ENCODE results near the gene DIAPH2.
A peak's percentile ranks its signal among the peaks of the same experiment; 100 is the strongest.

DIAPH2 gene

DNA sequence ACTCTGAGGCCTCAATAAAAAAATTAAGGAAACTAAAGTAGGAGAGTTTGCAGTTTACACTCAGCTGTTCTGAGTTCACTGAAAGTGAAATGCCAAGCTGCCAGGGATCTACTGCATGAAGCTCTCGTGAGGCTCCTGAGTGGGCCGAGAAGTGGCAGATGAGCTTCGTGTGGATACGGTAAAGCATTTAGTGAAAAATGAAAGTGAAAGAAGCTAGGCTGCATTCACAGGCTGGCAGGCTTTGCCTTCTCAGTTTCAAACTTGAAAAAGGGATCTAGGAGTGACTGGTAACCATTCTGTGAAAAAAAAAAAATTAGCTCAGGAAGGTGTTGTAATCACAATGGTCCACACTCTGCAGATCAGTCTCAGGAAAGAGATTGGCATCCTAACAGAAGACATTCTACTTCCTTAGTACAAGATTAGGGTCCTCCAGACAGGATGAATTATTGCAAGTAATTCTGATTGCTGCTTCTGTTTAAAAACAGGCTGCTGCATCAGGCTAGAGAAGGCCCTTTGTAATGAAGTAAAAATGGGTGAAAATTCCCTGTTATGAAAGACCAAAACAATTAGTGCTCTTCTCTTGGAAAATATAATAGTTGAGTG is 879.0 kb downstream of the DIAPH2 start:
- peak; percentile 10 for DNase-seq (ENCODE audit: low read depth, low spot score)

DNA sequence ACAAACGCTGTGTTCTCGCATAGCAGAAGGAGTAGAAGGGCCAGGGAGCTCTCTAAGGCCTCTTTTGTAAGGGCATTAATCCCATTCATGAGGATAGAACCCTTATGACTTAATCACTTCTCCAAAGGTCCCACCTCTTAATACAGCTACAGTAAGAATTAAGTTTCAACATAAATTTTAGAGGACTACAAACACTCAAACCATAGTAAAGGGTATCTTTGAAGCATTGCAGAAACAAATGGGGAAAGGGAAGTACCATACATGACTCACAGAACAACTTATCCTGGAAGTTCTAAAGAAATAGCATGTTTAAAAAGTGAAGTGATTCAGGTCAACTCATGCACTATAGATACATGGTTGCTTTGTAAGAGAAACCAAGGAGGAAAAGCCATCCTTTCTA is 879.9 kb downstream of the DIAPH2 start:
- DNase-seq (ENCODE audit: low read depth, low spot score) = no peak

DNA sequence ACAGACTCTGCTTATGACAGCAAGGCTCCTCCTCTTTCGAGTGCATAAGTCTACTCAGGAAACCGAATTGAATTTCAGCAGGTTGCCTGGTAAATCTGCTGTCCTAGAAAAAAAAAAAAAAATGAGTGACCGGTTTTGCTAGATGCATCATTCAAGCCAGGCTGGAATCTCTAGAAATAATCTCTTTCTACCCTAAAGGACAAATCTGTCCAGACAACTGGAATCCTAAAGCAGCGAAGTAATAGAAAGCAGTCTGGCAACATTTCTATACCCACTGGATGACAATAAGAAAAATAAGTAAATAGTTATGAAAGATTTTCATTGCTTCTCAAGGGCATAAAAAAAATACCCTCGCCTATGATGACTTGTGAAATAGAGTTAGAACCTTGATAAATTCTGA is 902.5 kb downstream of the DIAPH2 start:
- no peak for DNase-seq (ENCODE audit: low read depth, low spot score)

GRCh38 chrX:97594646-97595224 is 910.1 kb downstream of the DIAPH2 start:
- no peak for DNase-seq (ENCODE audit: low read depth, low spot score)

DNA sequence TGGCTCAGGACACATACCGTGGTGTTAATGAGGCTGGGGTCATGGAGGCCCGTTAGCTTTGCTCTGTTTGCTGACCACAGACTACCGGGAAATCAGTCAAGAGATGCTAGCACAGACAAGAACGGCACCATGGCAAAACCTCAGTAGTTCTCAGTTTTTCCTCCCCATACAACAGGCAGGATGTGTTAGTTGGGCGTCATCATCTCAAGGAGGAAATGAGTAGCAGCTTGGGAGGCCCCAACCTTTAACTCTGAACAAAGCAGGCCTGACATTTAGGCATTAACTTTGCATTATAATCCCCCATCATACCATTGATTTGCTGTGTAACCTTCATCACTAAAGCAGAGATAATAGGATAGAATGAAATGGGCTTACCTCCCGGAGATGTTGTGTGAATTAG is 913.3 kb downstream of the DIAPH2 start:
- DNase-seq (ENCODE audit: low read depth, low spot score) = no peak

GRCh38 chrX:97602465-97603258 is 918.0 kb downstream of the DIAPH2 start:
- no peak for DNase-seq (ENCODE audit: low read depth, low spot score)

DNA sequence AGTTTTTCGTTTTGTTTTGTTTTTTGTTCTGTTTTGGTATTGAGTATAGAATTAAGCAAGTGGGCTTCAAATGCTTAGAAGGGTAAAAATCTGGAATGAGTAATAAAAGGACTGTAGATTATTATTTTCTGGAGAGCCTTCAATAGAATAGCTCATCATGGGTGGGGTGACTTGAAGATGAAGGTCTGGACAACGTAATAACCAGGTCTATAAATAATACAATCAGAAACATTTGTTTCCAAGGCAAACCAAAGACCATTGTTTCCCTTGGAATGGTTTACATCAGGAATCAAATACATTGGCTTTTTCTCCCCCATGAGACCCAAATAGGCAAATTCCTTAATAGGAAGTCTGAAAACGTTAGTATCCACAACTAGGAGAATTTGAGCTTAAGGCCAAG is 920.6 kb downstream of the DIAPH2 start:
- DNase-seq (ENCODE audit: low read depth, low spot score) = no peak

- no peak for DNase-seq (ENCODE audit: low read depth, low spot score)
Observed at GRCh38 chrX:97609357-97609756, 924.7 kb downstream of the DIAPH2 start.

- no peak for DNase-seq (ENCODE audit: low read depth, low spot score)
Observed at GRCh38 chrX:97609938-97610337, 925.3 kb downstream of the DIAPH2 start.

DNA sequence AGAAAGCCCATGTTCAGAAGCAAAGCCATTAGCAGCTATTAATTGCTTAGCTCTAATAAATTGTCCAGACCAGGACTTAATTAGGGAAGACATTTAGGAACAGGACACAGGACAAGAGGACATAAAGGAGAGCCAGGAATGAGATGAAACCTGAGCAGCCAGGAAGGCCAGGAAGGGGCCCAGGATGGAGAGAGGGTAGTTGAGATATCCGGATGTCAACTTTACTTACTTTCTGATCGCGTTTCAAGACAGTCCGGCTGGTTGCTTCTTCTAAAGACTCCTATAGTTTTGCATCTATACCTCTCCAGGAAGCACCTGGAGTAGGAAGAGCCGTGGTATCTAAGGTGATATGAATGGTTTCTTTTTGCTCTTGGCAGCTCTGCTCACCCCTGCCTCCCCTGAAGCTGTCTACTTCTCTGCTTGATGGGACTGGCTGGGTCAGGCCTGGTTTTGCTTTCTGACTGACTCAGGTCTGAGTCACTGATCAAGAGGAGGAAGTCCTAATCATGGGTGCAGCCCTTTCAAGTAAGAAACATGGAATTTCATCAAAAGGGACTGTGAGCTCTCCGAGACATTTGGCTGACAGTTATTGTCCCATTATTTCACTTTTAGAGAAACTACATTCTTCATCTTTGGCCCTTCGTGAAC is 932.4 kb downstream of the DIAPH2 start:
- no peak for DNase-seq (ENCODE audit: low read depth, low spot score)

DNA sequence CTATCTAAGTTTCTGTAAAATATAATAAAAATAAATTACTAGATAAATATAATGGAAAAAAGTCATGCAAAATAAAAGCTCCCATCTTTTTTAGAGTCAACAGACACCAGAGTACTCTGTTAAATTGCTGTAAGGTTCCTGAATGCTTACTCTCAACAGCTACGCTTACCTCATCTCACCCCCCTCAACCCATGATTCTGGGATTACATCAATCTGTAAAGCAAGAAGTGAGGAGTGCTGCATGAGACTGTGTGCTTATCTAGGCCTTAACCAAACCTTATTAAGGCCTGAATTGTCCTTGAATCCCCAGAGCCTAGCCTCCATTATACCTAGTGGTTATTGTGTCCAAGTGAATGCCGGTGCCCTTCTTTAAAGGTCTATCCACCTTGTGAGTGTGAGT is 934.9 kb downstream of the DIAPH2 start:
- DNase-seq (ENCODE audit: low read depth, low spot score) = no peak

DNA sequence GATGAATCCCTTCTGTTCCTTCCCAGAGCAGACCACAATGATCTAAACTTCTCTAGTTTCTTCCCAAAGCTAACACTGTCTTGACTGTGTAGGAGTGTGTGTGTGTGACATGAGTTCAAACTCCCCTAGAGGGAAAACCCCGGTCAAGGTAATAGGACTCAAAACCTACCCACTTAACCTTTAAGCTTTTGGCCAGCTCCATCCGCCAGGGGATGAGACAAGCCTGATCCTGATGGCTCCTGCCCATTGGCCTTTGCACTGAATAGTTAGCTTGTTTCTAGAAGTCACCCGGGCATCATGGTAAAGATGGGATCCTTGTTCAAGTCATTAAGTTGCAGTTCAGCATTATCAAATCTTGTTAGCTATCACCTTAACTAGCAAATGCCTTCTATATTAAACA is 937.5 kb downstream of the DIAPH2 start:
- no peak for DNase-seq (ENCODE audit: low read depth, low spot score)

DNA sequence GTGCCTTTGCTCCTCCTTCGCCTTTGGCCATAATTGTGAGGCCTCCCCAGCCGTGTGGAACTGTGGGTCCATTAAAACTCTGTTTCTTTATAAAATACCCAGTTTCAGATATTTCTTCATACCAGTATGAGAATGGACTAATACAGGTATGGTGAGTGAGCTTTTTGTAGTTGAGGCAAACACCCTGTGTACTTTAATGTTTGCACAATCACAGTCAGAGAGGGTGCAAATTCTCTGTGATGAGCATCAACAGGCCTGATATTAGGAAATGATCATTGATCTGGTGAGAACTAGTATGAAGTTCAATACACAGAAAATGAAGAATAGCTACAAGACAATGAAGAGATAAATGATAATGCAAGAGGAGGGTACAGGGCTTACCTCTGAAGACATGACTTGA is 943.7 kb downstream of the DIAPH2 start:
- DNase-seq (ENCODE audit: low read depth, low spot score) = no peak

DNA sequence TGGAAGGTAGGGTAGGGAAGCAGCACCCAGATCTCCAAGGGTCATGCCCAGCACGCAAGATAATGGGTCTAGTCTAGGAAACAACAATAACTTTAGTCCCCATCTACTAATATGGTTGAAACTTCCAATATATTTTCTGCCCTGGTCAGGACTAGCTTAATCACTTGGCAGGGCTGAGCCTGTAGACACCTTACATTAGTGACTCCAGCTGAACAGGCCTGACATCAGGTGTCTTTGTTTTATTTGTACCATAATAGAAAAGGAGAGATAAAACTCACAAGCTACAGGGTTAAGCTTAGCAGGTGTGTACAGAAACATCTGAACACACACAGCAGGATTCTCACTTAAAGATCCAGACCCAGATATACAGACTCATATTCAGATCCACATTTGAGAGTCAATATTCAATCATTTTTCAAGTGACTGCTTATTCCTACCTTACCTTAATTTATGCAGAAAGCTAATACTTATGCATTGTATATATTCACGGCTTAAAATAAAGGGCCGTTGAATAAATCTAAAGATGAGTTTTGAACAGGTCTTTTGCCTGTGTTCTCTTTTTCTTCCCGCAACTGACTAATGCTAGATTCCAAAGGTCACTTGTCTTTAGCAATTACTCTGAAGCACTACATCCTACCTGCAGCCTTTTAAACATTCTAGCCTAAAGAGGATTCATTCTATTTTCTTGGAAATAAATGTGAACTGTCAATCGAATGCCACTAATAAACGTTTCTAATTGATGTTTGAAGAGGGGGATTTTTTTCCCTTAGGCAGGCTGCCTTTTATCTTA is 944.4 kb downstream of the DIAPH2 start:
- DNase-seq (ENCODE audit: low read depth, low spot score) = no peak

- no peak for DNase-seq (ENCODE audit: low read depth, low spot score)
Observed at GRCh38 chrX:97629597-97629985, 944.9 kb downstream of the DIAPH2 start.

- DNase-seq (ENCODE audit: low read depth, low spot score) = no peak
Observed at GRCh38 chrX:97633798-97634197, 949.2 kb downstream of the DIAPH2 start.

- DNase-seq (ENCODE audit: low read depth, low spot score) = no peak
Observed at GRCh38 chrX:97636473-97637140, 952.0 kb downstream of the DIAPH2 start.

DNA sequence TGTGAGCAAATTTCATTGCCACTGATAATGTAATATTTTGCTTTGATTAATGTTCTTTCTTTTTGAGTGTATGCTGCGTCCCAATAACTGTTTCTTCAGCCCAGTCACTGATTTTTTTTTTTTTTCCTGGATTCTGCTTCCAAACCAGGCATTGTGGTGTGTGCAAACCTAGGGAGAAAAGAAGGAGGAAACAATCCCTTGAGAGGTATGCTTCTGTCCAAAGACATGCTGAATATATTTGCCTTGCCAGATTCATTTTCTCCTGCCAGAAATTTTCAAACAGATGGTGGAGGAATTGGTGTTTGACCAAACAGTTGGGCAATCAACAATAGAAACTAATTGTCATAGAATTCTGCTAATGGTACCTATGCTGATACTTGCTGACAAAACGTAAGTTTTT is 952.6 kb downstream of the DIAPH2 start:
- DNase-seq (ENCODE audit: low read depth, low spot score) = no peak

GRCh38 chrX:97638621-97639020 is 954.0 kb downstream of the DIAPH2 start:
- no peak for DNase-seq (ENCODE audit: low read depth, low spot score)

DNA sequence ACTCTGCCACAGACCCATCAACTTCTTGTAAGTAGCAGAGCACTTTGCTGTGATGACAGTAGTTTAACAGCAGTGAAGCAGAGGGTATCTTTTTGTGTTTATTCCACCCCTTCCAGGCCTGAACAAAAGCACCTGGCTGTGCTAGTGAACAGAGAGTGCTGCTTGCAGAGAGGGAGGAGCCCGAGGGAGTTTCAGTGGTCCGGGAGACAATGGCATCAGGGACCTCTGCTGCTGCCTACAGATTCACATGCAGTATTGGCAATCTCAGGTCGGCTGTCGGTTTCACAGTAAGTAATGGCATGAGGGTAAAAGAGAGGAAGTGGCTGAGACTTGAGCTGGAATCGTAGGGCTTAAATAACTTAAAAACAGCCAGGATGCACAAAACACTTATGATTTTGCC is 954.9 kb downstream of the DIAPH2 start:
- DNase-seq (ENCODE audit: low read depth, low spot score) = no peak

Data from activated CD4-positive, CD25-positive, alpha-beta regulatory T cell treated with anti-CD3 and anti-CD28 coated beads, Interleukin-2, amount 50 U/mL, for 16 hours (primary cell).